Dermis lymphatic vessel endothelial cell (primary cell): ENCODE measurements around the gene RAB40AL. TPM values are rescaled to one million over a fixed set of nuclear protein-coding genes. Genes with fewer than 3 reads are reported as not detected.

Experiments used
- total RNA-seq: library from RNA; depleted of rRNA; stranded (reverse); fragments of >200 nt; gene quantifications from 2 replicates; pipeline ENCODE4 v1.2.1, GENCODE V29; 2014

Gene RAB40AL
- 0.22 and 0.26 TPM in 2 replicates for total RNA-seq

GRCh38 chrX:102936972-102937371, at the start of gene RAB40AL:
RAB40AL (plus strand) TSS chrX:102937272; CDS start chrX:102937319, 47 bp downstream.

Other genes with a start within 250 kb of the RAB40AL start
- 12.4 and 20.5 TPM in 2 replicates for gene GPRASP2, start 224.8 kb upstream of the RAB40AL start, total RNA-seq
- 3.4 and 6.0 TPM in 2 replicates for gene GPRASP3, start 216.5 kb upstream of the RAB40AL start, total RNA-seq
- 0.33 TPM in 1 of 2 replicates, not detected in the other for gene BEX1, start 126.9 kb downstream of the RAB40AL start, total RNA-seq
- gene NXF3, start 155.9 kb downstream of the RAB40AL start, total RNA-seq: not detected in 2 replicates